NCI-H2107 (cell line): ENCODE data around the gene RAN.
"Not testable (repeated sequence)": the region's sequence is repeated elsewhere in the genome, so short reads cannot be mapped to it uniquely, and the experiment has no call there.

ENCODE experiments used
- DNase-seq: peaks from one replicate; lab custom pipeline; 2025; lab: John Stamatoyannopoulos, UW

RAN gene

GRCh38 chr12:130849561-130850417 lies 22.1 kb upstream of the RAN start:
- DNase-seq = no peak

GRCh38 chr12:130850418-130851021 lies 21.3 kb upstream of the RAN start:
- no peak for DNase-seq

GRCh38 chr12:130856088-130856487 lies 15.8 kb upstream of the RAN start:
- no peak for DNase-seq

- no peak for DNase-seq
These were observed 13.8 kb upstream of the RAN start for GRCh38 chr12:130858084-130858483.

- no peak for DNase-seq
These were observed 12.7 kb upstream of the RAN start for GRCh38 chr12:130859161-130859560.

- DNase-seq = no peak
These were observed 11.6 kb upstream of the RAN start for GRCh38 chr12:130860311-130860710.

GRCh38 chr12:130862161-130862560 lies 9.7 kb upstream of the RAN start:
- DNase-seq = no peak

- DNase-seq = not testable (repeated sequence)
These were observed 9.1 kb upstream of the RAN start for GRCh38 chr12:130862771-130863170.

- no peak for DNase-seq
These were observed 8.6 kb upstream of the RAN start for GRCh38 chr12:130863298-130863697.

- DNase-seq = no peak
These were observed 3.5 kb upstream of the RAN start for GRCh38 chr12:130868412-130868811.

GRCh38 chr12:130870442-130871285 lies 1.2 kb upstream of the RAN start:
- no peak for DNase-seq

GRCh38 chr12:130872179-130873096 lies 572 bp downstream of the RAN start:
- DNase-seq = no peak

- no peak for DNase-seq
These were observed 1.4 kb downstream of the RAN start for GRCh38 chr12:130873106-130873795.

GRCh38 chr12:130873825-130874224 lies 2.0 kb downstream of the RAN start:
- DNase-seq = no peak

- no peak for DNase-seq
These were observed 2.8 kb downstream of the RAN start for GRCh38 chr12:130874696-130875095.

- no peak for DNase-seq
These were observed 3.3 kb downstream of the RAN start for GRCh38 chr12:130875193-130875592.

GRCh38 chr12:130875708-130876107 lies 3.8 kb downstream of the RAN start:
- DNase-seq = not testable (repeated sequence)

GRCh38 chr12:130876297-130876696 lies 4.4 kb downstream of the RAN start:
- no peak for DNase-seq

GRCh38 chr12:130876758-130877157 lies 4.9 kb downstream of the RAN start:
- DNase-seq = no peak

- no peak for DNase-seq
These were observed 5.5 kb downstream of the RAN start for GRCh38 chr12:130877333-130877732.
